ENCODE measurements around the gene ZFP69B. TPM values are rescaled to one million over a fixed set of nuclear protein-coding genes. Genes with fewer than 3 reads are reported as not detected.

ZFP69B gene
- total and polyA plus RNA-seq, 4 donors: 0.43 to 2.7 (median 1.4) TPM

DNA sequence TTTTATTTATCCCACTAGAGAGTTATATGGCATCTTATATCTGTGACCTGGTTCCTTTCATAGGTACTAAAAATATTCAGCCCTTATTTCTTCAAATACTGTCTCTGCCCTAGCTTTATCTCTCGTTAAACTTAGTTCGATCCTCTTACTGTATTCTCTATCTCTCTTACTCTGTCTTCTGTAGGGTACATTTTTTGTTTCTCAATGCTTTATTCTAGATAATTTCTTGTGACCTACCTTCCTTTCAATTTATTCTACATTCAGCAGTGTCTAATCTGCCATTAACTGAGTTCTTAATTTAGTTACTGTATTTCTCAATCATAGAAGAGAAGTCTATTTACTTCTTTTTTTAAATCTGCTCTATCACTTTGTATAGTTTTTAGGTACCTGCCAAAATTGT, 25.0 kb downstream of the ZFP69B start:
- no peak overlapping the region for H3K27ac ChIP-seq (ENCODE audit: low read depth in 1 of 2, low read length in 1 of 2)
- DNase-seq: no peak
- WGBS, 2 donors: 96% methylated on average over 2 of the region's 2 CpGs

DNA sequence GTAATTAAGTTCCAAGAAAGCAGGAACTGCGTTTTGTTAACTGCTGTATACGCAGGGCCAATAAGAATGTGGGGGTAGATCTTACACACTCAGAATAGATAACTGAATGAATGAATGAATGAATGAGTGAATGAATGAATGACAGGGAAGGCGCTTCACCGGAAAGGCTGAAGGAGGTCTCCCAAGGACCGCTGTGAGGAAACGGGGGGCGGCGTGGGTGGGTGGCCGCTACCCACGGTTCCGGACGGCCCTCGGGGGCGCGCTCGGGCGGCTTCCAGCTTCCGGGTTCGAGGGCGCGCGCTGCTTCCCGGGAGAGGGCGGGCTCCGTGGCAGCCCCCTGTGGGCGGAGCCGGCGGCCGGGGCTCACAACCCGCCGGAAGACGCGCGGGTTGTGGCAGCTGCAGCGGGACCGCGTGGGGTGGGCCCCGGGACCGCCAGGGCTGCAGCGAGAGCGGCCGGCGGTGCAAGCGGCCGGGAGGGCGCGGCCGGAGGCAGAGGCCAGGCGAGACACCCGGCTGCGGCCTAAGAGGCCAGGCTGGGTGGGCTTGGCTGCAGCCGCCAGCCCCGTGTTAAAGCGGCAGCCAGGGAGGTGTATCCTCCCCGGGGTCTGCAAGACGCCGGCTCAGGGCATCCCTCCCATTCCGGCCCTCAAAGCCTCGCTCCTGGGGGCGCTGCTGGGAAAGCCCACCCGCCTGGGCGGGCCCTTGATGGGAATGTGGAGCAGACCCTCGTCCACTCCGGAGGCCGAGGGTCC, 26.8 kb downstream of the ZFP69B start, which contains the start of gene ZFP69:
TSS of gene ZFP69 (plus strand) at position 367 of the 754 bp plus-strand sequence. CDS start 2,072 bp downstream, outside the sequence.
- Histone ChIP-seq H3K36me3 (ENCODE audit: control insufficient read depth in 4 of 4, insufficient read depth in 4 of 4, low read length in 4 of 4) (peaks cover 0 to 9% (median 5%) of the 10 kb centered on the region in 4 donors), H3K9me3 (ENCODE audit: control insufficient read depth in 4 of 4, insufficient read depth in 3 of 4, low read length in 3 of 4) (peaks cover 0 to 20% (median 4%) of the 10 kb centered on the region in 4 donors), H3K4me1 (ENCODE audit: control insufficient read depth in 5 of 5, insufficient read depth in 5 of 5, low read length in 5 of 5) (peaks cover 0 to 12% (median 0%) of the 10 kb centered on the region in 5 donors), H3K27ac (ENCODE audit: low read depth in 1 of 2, low read length in 1 of 2) (peak within 1 kb of the TSS; percentile 30 to 37), H3K4me3 (peak within 1 kb of the TSS; percentile 93), H3K9ac (ENCODE audit: insufficient read depth in 1 of 2, low read length in 2 of 2) (peak within 1 kb of the TSS; percentile 64 to 69), H3K27me3 (ENCODE audit: control insufficient read depth in 3 of 3, insufficient read depth in 3 of 3, low read length in 2 of 3) (no peaks in the 10 kb centered on the region)
- DNase-seq (peak; percentile 82 to 88 (median 85)), ATAC-seq (ENCODE audit: insufficient read depth, low FRiP score) (peak; percentile 93)
- TF ChIP-seq, protein P1, sequence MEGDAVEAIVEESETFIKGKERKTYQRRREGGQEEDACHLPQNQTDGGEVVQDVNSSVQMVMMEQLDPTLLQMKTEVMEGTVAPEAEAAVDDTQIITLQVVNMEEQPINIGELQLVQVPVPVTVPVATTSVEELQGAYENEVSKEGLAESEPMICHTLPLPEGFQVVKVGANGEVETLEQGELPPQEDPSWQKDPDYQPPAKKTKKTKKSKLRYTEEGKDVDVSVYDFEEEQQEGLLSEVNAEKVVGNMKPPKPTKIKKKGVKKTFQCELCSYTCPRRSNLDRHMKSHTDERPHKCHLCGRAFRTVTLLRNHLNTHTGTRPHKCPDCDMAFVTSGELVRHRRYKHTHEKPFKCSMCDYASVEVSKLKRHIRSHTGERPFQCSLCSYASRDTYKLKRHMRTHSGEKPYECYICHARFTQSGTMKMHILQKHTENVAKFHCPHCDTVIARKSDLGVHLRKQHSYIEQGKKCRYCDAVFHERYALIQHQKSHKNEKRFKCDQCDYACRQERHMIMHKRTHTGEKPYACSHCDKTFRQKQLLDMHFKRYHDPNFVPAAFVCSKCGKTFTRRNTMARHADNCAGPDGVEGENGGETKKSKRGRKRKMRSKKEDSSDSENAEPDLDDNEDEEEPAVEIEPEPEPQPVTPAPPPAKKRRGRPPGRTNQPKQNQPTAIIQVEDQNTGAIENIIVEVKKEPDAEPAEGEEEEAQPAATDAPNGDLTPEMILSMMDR (IDR thresholded peaks at IDR 0.05; ENCODE audit: control extremely low read depth, extremely low read depth): no peak
- WGBS, 2 donors: 0 to 1% methylated on average over 53 to 65 of the region's 65 CpGs

More for the DNA sequence above, 25.0 kb downstream of the ZFP69B start:
- no peak overlapping the region for H3K9ac ChIP-seq (ENCODE audit: insufficient read depth in 1 of 2, low read length in 2 of 2)
- no peak overlapping the region for H3K4me3 ChIP-seq
- TF ChIP-seq, protein P1 (IDR thresholded peaks at IDR 0.05; ENCODE audit: control extremely low read depth, extremely low read depth): no peak
- H3K4me1 ChIP-seq (ENCODE audit: control insufficient read depth in 5 of 5, insufficient read depth in 5 of 5, low read length in 5 of 5): peaks cover 0 to 12% (median 0%) of the 10 kb centered on the region in 5 donors
- H3K27me3 ChIP-seq (ENCODE audit: control insufficient read depth in 3 of 3, insufficient read depth in 3 of 3, low read length in 2 of 3): no peaks in the 10 kb centered on the region
- no peaks in the 10 kb centered on the region for H3K36me3 ChIP-seq (ENCODE audit: control insufficient read depth in 4 of 4, insufficient read depth in 4 of 4, low read length in 4 of 4)
- peaks cover 0 to 20% (median 4%) of the 10 kb centered on the region in 4 donors for H3K9me3 ChIP-seq (ENCODE audit: control insufficient read depth in 4 of 4, insufficient read depth in 3 of 4, low read length in 3 of 4)
- ATAC-seq (ENCODE audit: insufficient read depth, low FRiP score): no peak

DNA sequence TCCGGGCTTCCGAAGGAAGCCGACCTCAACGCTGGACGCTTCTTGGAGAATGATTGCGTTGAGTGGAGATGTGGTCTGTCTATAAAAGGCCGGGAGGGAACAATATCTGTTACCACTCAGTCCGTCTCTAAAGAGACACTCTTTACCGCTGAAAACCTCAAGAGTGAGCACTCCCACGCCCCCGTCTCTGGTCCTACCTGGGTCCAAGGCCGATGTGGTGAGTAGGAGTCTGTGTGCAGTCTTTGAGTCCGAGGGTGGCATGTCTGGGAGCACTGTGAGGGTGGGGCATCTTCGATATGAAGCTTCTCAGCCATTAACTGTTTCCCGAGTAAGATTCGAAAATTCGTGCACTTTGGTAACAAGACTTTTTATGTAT, 27.4 kb downstream of the ZFP69B start:
- Histone ChIP-seq H3K27ac (ENCODE audit: low read depth in 1 of 2, low read length in 1 of 2) (peak overlapping the region; percentile 30 to 37), H3K9ac (ENCODE audit: insufficient read depth in 1 of 2, low read length in 2 of 2) (peak overlapping the region; percentile 64 to 69), H3K9me3 (ENCODE audit: control insufficient read depth in 4 of 4, insufficient read depth in 3 of 4, low read length in 3 of 4) (peaks cover 0 to 20% (median 3%) of the 10 kb centered on the region in 4 donors), H3K4me1 (ENCODE audit: control insufficient read depth in 5 of 5, insufficient read depth in 5 of 5, low read length in 5 of 5) (peaks cover 0 to 12% (median 0%) of the 10 kb centered on the region in 5 donors), H3K27me3 (ENCODE audit: control insufficient read depth in 3 of 3, insufficient read depth in 3 of 3, low read length in 2 of 3) (no peaks in the 10 kb centered on the region), H3K36me3 (ENCODE audit: control insufficient read depth in 4 of 4, insufficient read depth in 4 of 4, low read length in 4 of 4) (peaks cover 0 to 14% (median 7%) of the 10 kb centered on the region in 4 donors), H3K4me3 (peak overlapping the region; percentile 93)
- TF ChIP-seq, protein P1 (IDR thresholded peaks at IDR 0.05; ENCODE audit: control extremely low read depth, extremely low read depth): no peak
- WGBS, 2 donors: 3 to 5% methylated on average over 17 of the region's 17 CpGs
- peak; percentile 19 for ATAC-seq (ENCODE audit: insufficient read depth, low FRiP score)
- DNase-seq: no peak
